GM06990 (cell line): ENCODE data around the gene ERBB4.

ENCODE experiments used
- DNase-seq: peaks from one replicate; pipeline ENCODE4 v3.0.0-alpha.2; 2011; ENCODE audit not compliant: insufficient read length; ENCODE audit errors: extremely low read depth
- H3K27me3 ChIP-seq: replicated peaks from 2 replicates; pipeline ENCODE4 v1.6.0; 2011; ENCODE audit warnings: low read length; ENCODE audit not compliant: control insufficient read depth, insufficient read depth
- H3K36me3 ChIP-seq: 2 replicates; pipeline ENCODE4 v1.5.1; 2011; ENCODE audit warnings: low read length; ENCODE audit not compliant: control insufficient read depth, insufficient read depth
- H3K4me3 ChIP-seq: replicated peaks from 2 replicates; pipeline ENCODE4 v1.5.1; 2011; ENCODE audit warnings: low read depth, mild to moderate bottlenecking, control low read depth, low read length
- CTCF ChIP-seq: IDR thresholded peaks from 2 replicates; pipeline ENCODE4 v1.5.1; 2011; ENCODE audit warnings: low read length, control low read depth, mild to moderate bottlenecking, inconsistent platforms; ENCODE audit not compliant: insufficient read depth, poor library complexity, severe bottlenecking

Gene ERBB4

GRCh38 chr2:211692689-211693088 lies 845.9 kb downstream of the ERBB4 start:
- no peak for DNase-seq
- TF ChIP-seq CTCF, result no peak
- Histone ChIP-seq H3K36me3 (no peaks in the 10 kb centered on the region), H3K27me3 (no peaks in the 10 kb centered on the region), H3K4me3 (no peak overlapping the region)

- no peak overlapping the region for H3K4me3 ChIP-seq
Measured at GRCh38 chr2:211690736-211691135, 847.9 kb downstream of the ERBB4 start.

GRCh38 chr2:211688196-211688595 lies 850.4 kb downstream of the ERBB4 start:
- TF ChIP-seq CTCF, result no peak
- no peak overlapping the region for H3K4me3 ChIP-seq
- no peaks in the 10 kb centered on the region for H3K27me3 ChIP-seq
- H3K36me3 ChIP-seq, result no peaks in the 10 kb centered on the region
- no peak for DNase-seq

More at GRCh38 chr2:211690736-211691135, 847.9 kb downstream of the ERBB4 start:
- TF ChIP-seq CTCF, result no peak
- no peak for DNase-seq
- no peaks in the 10 kb centered on the region for H3K27me3 ChIP-seq
- H3K36me3 ChIP-seq, result no peaks in the 10 kb centered on the region

- Histone ChIP-seq H3K4me3 (no peak overlapping the region), H3K36me3 (no peaks in the 10 kb centered on the region), H3K27me3 (no peaks in the 10 kb centered on the region)
- no peak for DNase-seq
- no peak for TF ChIP-seq CTCF
Measured at GRCh38 chr2:211674715-211675114, 863.9 kb downstream of the ERBB4 start.

- Histone ChIP-seq H3K27me3 (no peaks in the 10 kb centered on the region), H3K36me3 (no peaks in the 10 kb centered on the region), H3K4me3 (no peak overlapping the region)
- DNase-seq, result no peak
- no peak for TF ChIP-seq CTCF
Measured at GRCh38 chr2:211673133-211673905, 865.3 kb downstream of the ERBB4 start.
